ENCODE measurements around the gene AGTR1. TPM values are rescaled to one million over a fixed set of nuclear protein-coding genes. Genes with fewer than 3 reads are reported as not detected.

The AGTR1 gene
- total RNA-seq, 1 experiment from 2014 or later: not detected

DNA sequence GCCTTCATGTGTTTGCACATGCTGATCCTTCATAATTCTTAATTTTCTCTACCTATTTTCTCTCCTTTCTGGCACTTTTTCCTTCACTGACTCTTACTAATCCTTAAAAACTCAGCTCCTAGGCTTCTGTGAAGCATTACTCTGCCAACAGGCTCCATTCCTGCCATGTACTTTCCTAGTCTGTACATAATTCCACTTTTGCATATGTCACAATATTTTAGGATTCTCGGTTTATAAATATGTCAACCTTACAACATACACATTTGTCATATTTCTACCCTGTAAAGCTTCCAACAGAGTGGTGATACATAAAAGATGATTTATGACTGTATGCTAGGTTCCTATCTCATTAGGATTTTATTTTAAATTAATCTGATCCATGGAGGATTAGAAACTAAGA lies 38.2 kb upstream of the AGTR1 start:
- no peaks in the 10 kb centered on the region for H3K27me3 ChIP-seq (ENCODE audit: insufficient read depth, low read length)
- no peak overlapping the region for H3K23ac ChIP-seq (ENCODE audit: insufficient read length, low read depth, low read length)
- H2AFZ ChIP-seq (ENCODE audit: low read length): no peak overlapping the region
- no CpG with 5 or more reads among the region's 1 CpG for WGBS (ENCODE audit: extremely low coverage, insufficient read length, low lambda C conversion rate)
- H3K4me3 Mint-ChIP-seq: no peak overlapping the region
- no peak overlapping the region for H3K27ac Mint-ChIP-seq
- H2BK5ac ChIP-seq (ENCODE audit: insufficient read length, low read length): no peak overlapping the region
- H3K4me1 ChIP-seq (ENCODE audit: insufficient read depth, low read length): no peaks in the 10 kb centered on the region
- no peaks in the 10 kb centered on the region for H4K20me1 ChIP-seq (ENCODE audit: control insufficient read depth, insufficient read depth, insufficient read length)
- H3K27me3 Mint-ChIP-seq (ENCODE audit: low read depth): no peaks in the 10 kb centered on the region
- H3K27ac ChIP-seq (ENCODE audit: insufficient read length, low read depth, low read length): no peak overlapping the region
- H3K4ac ChIP-seq (ENCODE audit: low read depth, low read length): no peak overlapping the region
- no peak overlapping the region for H4K5ac ChIP-seq (ENCODE audit: insufficient read length, low read depth, low read length)
- H2BK120ac ChIP-seq (ENCODE audit: low read depth, low read length, poor library complexity, severe bottlenecking): no peak overlapping the region
- H3K4me1 Mint-ChIP-seq: no peaks in the 10 kb centered on the region
- no peak overlapping the region for H2AK5ac ChIP-seq (ENCODE audit: insufficient read length, low read length)
- no peaks in the 10 kb centered on the region for H3K23me2 ChIP-seq (ENCODE audit: insufficient read length, low read depth, low read length, poor library complexity, severe bottlenecking)
- no peaks in the 10 kb centered on the region for H3K79me2 ChIP-seq (ENCODE audit: insufficient read depth, low read length)
- no peak overlapping the region for H2BK15ac ChIP-seq (ENCODE audit: low read depth, low read length)
- H3T11ph ChIP-seq (ENCODE audit: low read length): no peak overlapping the region
- H3K79me1 ChIP-seq (ENCODE audit: insufficient read depth, low read depth, low read length, poor library complexity, severe bottlenecking): no peaks in the 10 kb centered on the region
- no peak overlapping the region for H2BK20ac ChIP-seq (ENCODE audit: low read depth, low read length, poor library complexity, severe bottlenecking)
- TF ChIP-seq, protein P1, sequence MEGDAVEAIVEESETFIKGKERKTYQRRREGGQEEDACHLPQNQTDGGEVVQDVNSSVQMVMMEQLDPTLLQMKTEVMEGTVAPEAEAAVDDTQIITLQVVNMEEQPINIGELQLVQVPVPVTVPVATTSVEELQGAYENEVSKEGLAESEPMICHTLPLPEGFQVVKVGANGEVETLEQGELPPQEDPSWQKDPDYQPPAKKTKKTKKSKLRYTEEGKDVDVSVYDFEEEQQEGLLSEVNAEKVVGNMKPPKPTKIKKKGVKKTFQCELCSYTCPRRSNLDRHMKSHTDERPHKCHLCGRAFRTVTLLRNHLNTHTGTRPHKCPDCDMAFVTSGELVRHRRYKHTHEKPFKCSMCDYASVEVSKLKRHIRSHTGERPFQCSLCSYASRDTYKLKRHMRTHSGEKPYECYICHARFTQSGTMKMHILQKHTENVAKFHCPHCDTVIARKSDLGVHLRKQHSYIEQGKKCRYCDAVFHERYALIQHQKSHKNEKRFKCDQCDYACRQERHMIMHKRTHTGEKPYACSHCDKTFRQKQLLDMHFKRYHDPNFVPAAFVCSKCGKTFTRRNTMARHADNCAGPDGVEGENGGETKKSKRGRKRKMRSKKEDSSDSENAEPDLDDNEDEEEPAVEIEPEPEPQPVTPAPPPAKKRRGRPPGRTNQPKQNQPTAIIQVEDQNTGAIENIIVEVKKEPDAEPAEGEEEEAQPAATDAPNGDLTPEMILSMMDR (conservative IDR thresholded peaks at IDR 0.05): no peak
- H3K14ac ChIP-seq (ENCODE audit: insufficient read depth, low read length): no peak overlapping the region
- H3K9me3 ChIP-seq (ENCODE audit: control insufficient read depth, low read depth, low read length): no peaks in the 10 kb centered on the region
- no peak overlapping the region for H3K4me2 ChIP-seq (ENCODE audit: insufficient read depth, insufficient read length, low read length)
- no peak overlapping the region for H4K8ac ChIP-seq (replicated peaks; ENCODE audit: insufficient read length, low read depth, low read length)
- no peak for DNase-seq
- H3K9ac ChIP-seq (ENCODE audit: extremely low read depth, insufficient read length, low read length): no peak overlapping the region
- H3K18ac ChIP-seq (ENCODE audit: insufficient read length, low read depth, low read length): no peak overlapping the region
- no peak overlapping the region for H2BK12ac ChIP-seq (ENCODE audit: insufficient read length, low read depth, low read length)
- no peak overlapping the region for H3K56ac ChIP-seq (ENCODE audit: insufficient read length, low read depth, low read length)
- no peaks in the 10 kb centered on the region; a peak in 2 of 7 replicates for H3K36me3 Mint-ChIP-seq (ENCODE audit: insufficient read depth in 1 of 3, low read depth in 3 of 3)
- peaks cover 0 to 4% of the 10 kb centered on the region in 2 experiments; a peak in 3 of 5 replicates for H3K9me3 Mint-ChIP-seq
- H4K91ac ChIP-seq (ENCODE audit: insufficient read length, low read depth, low read length): no peak overlapping the region

Data from H9 (cell line).